HCT116 (cell line): Measurements from ENCODE around the gene PTTG2. TPM values are rescaled to one million over a fixed set of nuclear protein-coding genes. Genes with fewer than 3 reads are reported as not detected.

Experiments used
- ATAC-seq: fragments of 200-7000 bp; cut with Tn5 transposase; 2 replicates; pipeline ENCODE4 v1.9.1; 2020; ENCODE audit warnings: mild to moderate bottlenecking, moderate library complexity
- BruUV-seq: library from RNA; stranded (reverse); fragments of 400-500 nt; replicated peaks from 2 replicates; lab custom pipeline; 2021; lab: Mats Ljungman, UMichigan
- CTCF ChIA-PET: fragments of 300-600 bp; sonication (Branson Sonifier 250); formaldehyde crosslinking; loops from one replicate; lab custom pipeline; 2021; ENCODE audit warnings: antibody characterized with exemption; lab: Charles Lee
- POLR2A ChIA-PET: fragments of 300-600, 350-600 bp; sonication (Branson Sonifier 250); formaldehyde crosslinking; loops from one replicate; lab custom pipeline; 2021; ENCODE audit warnings: antibody characterized with exemption; lab: Charles Lee
- RAD21 ChIA-PET, 2 experiments: fragments of 300-600 bp; sonication (Branson Sonifier 250); formaldehyde crosslinking; loops; one replicate each; lab custom pipeline; 2023; ENCODE audit warnings: low total read pairs in 2 of 2; ENCODE audit not compliant: uncharacterized antibody in 2 of 2, unreplicated experiment in 2 of 2, low non-redundant PET in 1 of 2; lab: Charles Lee
- DNase-seq: peaks from one replicate; pipeline ENCODE4 v3.0.0-alpha.2; 2010; ENCODE audit warnings: low read depth, low spot score
- H2AFZ ChIP-seq: fragments of 200-600 bp; shearing (Covaris generic), sonication (generic); 2 replicates; pipeline ENCODE4 v1.6.1; 2017; ENCODE audit warnings: low read depth, mixed run types, mixed read lengths, antibody characterized with exemption, low read length; ENCODE audit not compliant: poor library complexity, severe bottlenecking
- H3K27ac ChIP-seq: 2 replicates; pipeline ENCODE4 v1.5.1; 2012; ENCODE audit warnings: low read depth, low read length
- H3K27me3 ChIP-seq: fragments of 200-600 bp; sonication (generic); 2 replicates; pipeline ENCODE4 v1.6.1; 2016; ENCODE audit warnings: mixed run types, low read length, mixed read lengths; ENCODE audit not compliant: insufficient read depth
- H3K36me3 ChIP-seq, 2 experiments: fragments of 200-500 bp in 1 of 2; fragments of 200-600 bp in 1 of 2; sonication (Bioruptor generic) in 1 of 2; sonication (generic) in 1 of 2; 2 replicates each; pipeline versions ENCODE4 v1.5.1 to v1.6.1; 2014 to 2016; ENCODE audit warnings: low read length in 2 of 2, inconsistent platforms in 1 of 2, mixed read lengths in 1 of 2, mixed run types in 1 of 2; ENCODE audit not compliant: insufficient read depth in 2 of 2, control insufficient read depth in 1 of 2
- H3K4me1 ChIP-seq, 2 experiments: fragments of 200-600 bp in 1 of 2; sonication (generic) in 1 of 2; 2 replicates each; pipeline versions ENCODE4 v1.5.1 to v1.6.1; 2012 to 2017; ENCODE audit warnings: low read length in 2 of 2, inconsistent platforms in 1 of 2, mild to moderate bottlenecking in 1 of 2, mixed read lengths in 1 of 2, mixed run types in 1 of 2, moderate library complexity in 1 of 2; ENCODE audit not compliant: insufficient read depth in 2 of 2, control insufficient read depth in 1 of 2
- H3K4me2 ChIP-seq: fragments of 200-600 bp; sonication (generic); 2 replicates; pipeline ENCODE4 v1.6.1; 2017; ENCODE audit warnings: mixed run types, low read length, mixed read lengths
- H3K4me3 ChIP-seq, 2 experiments: fragments of 200-600 bp in 1 of 2; sonication (generic) in 1 of 2; replicated peaks in 1 of 2; 2 replicates each; pipeline ENCODE4 v1.5.1; 2011 to 2016; ENCODE audit warnings: low read length in 2 of 2, control low read depth in 1 of 2, low read depth in 1 of 2, mild to moderate bottlenecking in 1 of 2, mixed read lengths in 1 of 2, mixed run types in 1 of 2
- H3K79me2 ChIP-seq: fragments of 200-600 bp; sonication (generic); 2 replicates; pipeline ENCODE4 v1.6.1; 2017; ENCODE audit warnings: mild to moderate bottlenecking, mixed run types, low read length, moderate library complexity, mixed read lengths; ENCODE audit not compliant: insufficient read depth
- H3K9ac ChIP-seq: fragments of 200-600 bp; sonication (generic); 2 replicates; pipeline ENCODE4 v1.6.1; 2016; ENCODE audit warnings: low read length, mixed read lengths
- H3K9me2 ChIP-seq: fragments of 200-600 bp; sonication (generic), shearing (Covaris generic); 2 replicates; pipeline ENCODE4 v1.6.1; 2017; ENCODE audit warnings: mixed run types, mild to moderate bottlenecking, moderate library complexity; ENCODE audit not compliant: insufficient read depth
- H3K9me3 ChIP-seq, 2 experiments: fragments of 200-500 bp in 1 of 2; fragments of 200-600 bp in 1 of 2; sonication (Bioruptor generic) in 1 of 2; sonication (generic) in 1 of 2; 2 replicates each; pipeline ENCODE4 v1.6.1; 2014 to 2017; ENCODE audit warnings: low read length in 2 of 2, mixed read lengths in 2 of 2, inconsistent platforms in 1 of 2, low read depth in 1 of 2, mild to moderate bottlenecking in 1 of 2, mixed run types in 1 of 2, moderate library complexity in 1 of 2; ENCODE audit not compliant: control insufficient read depth in 1 of 2, insufficient read depth in 1 of 2
- H4K20me1 ChIP-seq: fragments of 200-600 bp; sonication (generic), shearing (Covaris generic); 2 replicates; pipeline ENCODE4 v1.6.1; 2017; ENCODE audit warnings: mixed run types, mild to moderate bottlenecking, moderate library complexity; ENCODE audit not compliant: insufficient read depth
- ATF3 ChIP-seq: IDR thresholded peaks from 2 replicates; pipeline ENCODE4 v1.6.1; 2012
- CEBPB ChIP-seq: IDR thresholded peaks from 2 replicates; pipeline ENCODE4 v1.6.1; 2012; ENCODE audit warnings: low read depth
- EGR1 ChIP-seq: IDR thresholded peaks from 2 replicates; pipeline ENCODE4 v1.6.1; 2012; ENCODE audit warnings: low read depth
- EZH2 ChIP-seq: fragments of 200-600 bp; sonication (generic); IDR thresholded peaks from 2 replicates; pipeline ENCODE4 v1.6.1; 2017; ENCODE audit warnings: antibody characterized with exemption, mixed run types
- FOSL1 ChIP-seq: IDR thresholded peaks from 2 replicates; pipeline ENCODE4 v1.6.1; 2012; ENCODE audit warnings: low read depth
- POLR2AphosphoS5 ChIP-seq: IDR thresholded peaks from 2 replicates; pipeline ENCODE4 v1.6.1; 2011; ENCODE audit warnings: mild to moderate bottlenecking, low read depth, low read length, moderate library complexity
- REST ChIP-seq: IDR thresholded peaks from 2 replicates; pipeline ENCODE4 v1.6.1; 2012; ENCODE audit warnings: low read depth
- SRF ChIP-seq: IDR thresholded peaks from 2 replicates; pipeline ENCODE4 v1.6.1; 2012; ENCODE audit warnings: low read depth
- TCF7L2 ChIP-seq: IDR thresholded peaks from 2 replicates; pipeline ENCODE4 v1.7.0; 2011; ENCODE audit warnings: borderline replicate concordance, inconsistent platforms; ENCODE audit not compliant: insufficient read depth, insufficient read length; ENCODE audit errors: extremely low read depth
- ZNF274 ChIP-seq: fragments of 200-500 bp; sonication (Bioruptor generic); IDR thresholded peaks from 2 replicates; pipeline ENCODE4 v1.6.1; 2014; ENCODE audit warnings: mild to moderate bottlenecking, low read depth, low read length, inconsistent platforms
- intact Hi-C: fragments of 100-400 bp; cut with micrococcal nuclease; formaldehyde crosslinking; loops from 2 replicates; pipeline ENCODE4 v1.10.0; 2022
- total RNA-seq: library from RNA; stranded (reverse); gene quantifications from one replicate; pipeline ENCODE4 v1.2.1, GENCODE V29; 2021; ENCODE audit not compliant: unreplicated experiment

PTTG2 gene
- total RNA-seq, 1 experiment from 2014 or later = not detected

- CTCF ChIA-PET = no interaction called here
- H3K79me2 ChIP-seq = peaks cover 19% of the 10 kb centered on the region; the same call in 1 of the 2 replicates
- H3K4me2 ChIP-seq = no peak overlapping the region
- H3K27me3 ChIP-seq = no peaks in the 10 kb centered on the region
- H3K9ac ChIP-seq = no peak overlapping the region
- TF ChIP-seq POLR2AphosphoS5 (no peak), ATF3 (no peak)
- H2AFZ ChIP-seq = no peak overlapping the region
- intact Hi-C loops = no loop called here
- H3K9me2 ChIP-seq = no peaks in the 10 kb centered on the region
- no peaks in the 10 kb centered on the region for H3K36me3 ChIP-seq
- DNase-seq (no peak), ATAC-seq (no peak)
- H3K4me1 ChIP-seq = no peaks in the 10 kb centered on the region
- no peak overlapping the region for H3K4me3 ChIP-seq
- POLR2A ChIA-PET = no interaction called here
- no TSS peak for BruUV-seq
- no peaks in the 10 kb centered on the region for H3K9me3 ChIP-seq
- H3K27ac ChIP-seq = no peak overlapping the region
- no peaks in the 10 kb centered on the region for H4K20me1 ChIP-seq
- RAD21 ChIA-PET = no interaction called here
These were observed 36.0 kb downstream of the PTTG2 start for GRCh38 chr4:37995981-37996775.

GRCh38 chr4:37998226-37998625 is 38.0 kb downstream of the PTTG2 start:
- TF ChIP-seq SRF (no peak), FOSL1 (no peak), EZH2 (no peak), EGR1 (no peak), TCF7L2 (no peak), ATF3 (no peak), REST (no peak), CEBPB (no peak), ZNF274 (no peak)
- H3K4me3 ChIP-seq = no peak overlapping the region
- no peaks in the 10 kb centered on the region for H3K9me3 ChIP-seq
- BruUV-seq = no TSS peak
- DNase-seq (no peak), ATAC-seq (no peak)
- no peaks in the 10 kb centered on the region for H3K9me2 ChIP-seq
- H3K4me2 ChIP-seq = no peak overlapping the region
- intact Hi-C loops = no loop called here
- H3K36me3 ChIP-seq = no peaks in the 10 kb centered on the region
- peaks cover 0 to 3% of the 10 kb centered on the region in 2 experiments; a peak in 1 of 4 replicates for H3K4me1 ChIP-seq
- H3K27ac ChIP-seq = no peak overlapping the region
- H3K79me2 ChIP-seq = peaks cover 19% of the 10 kb centered on the region; the same call in 1 of the 2 replicates
- H3K27me3 ChIP-seq = no peaks in the 10 kb centered on the region
- H4K20me1 ChIP-seq = no peaks in the 10 kb centered on the region
- no peak overlapping the region for H2AFZ ChIP-seq
- CTCF ChIA-PET = no interaction called here
- no peak overlapping the region for H3K9ac ChIP-seq
- RAD21 ChIA-PET = no interaction called here
- POLR2A ChIA-PET = no interaction called here
